ENCODE measurements around the gene DRAXIN. TPM values are rescaled to one million over a fixed set of nuclear protein-coding genes. Genes with fewer than 3 reads are reported as not detected.

DRAXIN gene
- total RNA-seq, 1 donor from 2014 or later: 1.7 TPM

GRCh38 chr1:11675325-11675724, 16.2 kb upstream of the DRAXIN start:
- no peak for FAIRE-seq

GRCh38 chr1:11676386-11677103, 15.0 kb upstream of the DRAXIN start:
- FAIRE-seq (no peak), DNase-seq (ENCODE audit: low read depth) (no peak)
- Mint-ChIP-seq H3K27me3 (ENCODE audit: low read depth, unreplicated experiment) (peaks cover 2% of the 10 kb centered on the region), H3K4me1 (ENCODE audit: low read depth, unreplicated experiment) (no peaks in the 10 kb centered on the region), H3K4me3 (ENCODE audit: unreplicated experiment) (no peak overlapping the region), H3K36me3 (ENCODE audit: low read depth, unreplicated experiment) (peaks cover 11% of the 10 kb centered on the region), H3K9me3 (ENCODE audit: unreplicated experiment) (no peaks in the 10 kb centered on the region), H3K27ac (ENCODE audit: unreplicated experiment) (no peak overlapping the region)
- peaks cover 11% of the 10 kb centered on the region for H4K20me1 ChIP-seq (ENCODE audit: insufficient read depth, low read length)
- no peak overlapping the region for H3K27ac ChIP-seq (ENCODE audit: low read depth, low read length)
- no peak overlapping the region for H2AFZ ChIP-seq (ENCODE audit: low read depth, low read length)
- H3K9ac ChIP-seq (ENCODE audit: low read length): no peak overlapping the region
- H3K4me2 ChIP-seq (ENCODE audit: low read length): no peak overlapping the region
- TF ChIP-seq CTCF (IDR thresholded peaks at IDR 0.05; ENCODE audit: insufficient read depth, low read depth, low read length) (no peak), EZH2 (IDR thresholded peaks at IDR 0.05; ENCODE audit: insufficient read depth, low read length) (no peak)
- peaks cover 2% of the 10 kb centered on the region for H3K36me3 ChIP-seq (ENCODE audit: insufficient read depth, low read length)
- peaks cover 5% of the 10 kb centered on the region for H3K4me1 ChIP-seq (ENCODE audit: insufficient read depth, low read length)
- H3K4me3 ChIP-seq (ENCODE audit: insufficient read depth, low read depth, low read length): no peak overlapping the region
- no peaks in the 10 kb centered on the region for H3K79me2 ChIP-seq (ENCODE audit: insufficient read depth, low read length)
- H3K9me3 ChIP-seq (ENCODE audit: insufficient read depth, low read depth, low read length): no peaks in the 10 kb centered on the region
- no peaks in the 10 kb centered on the region for H3K27me3 ChIP-seq (ENCODE audit: insufficient read depth, low read length)

More at GRCh38 chr1:11675325-11675724, 16.2 kb upstream of the DRAXIN start:
- Histone ChIP-seq H3K9ac (ENCODE audit: low read length) (no peak overlapping the region), H3K4me1 (ENCODE audit: insufficient read depth, low read length) (peaks cover 2% of the 10 kb centered on the region), H3K4me2 (ENCODE audit: low read length) (no peak overlapping the region), H3K36me3 (ENCODE audit: insufficient read depth, low read length) (peaks cover 2% of the 10 kb centered on the region), H3K4me3 (ENCODE audit: insufficient read depth, low read depth, low read length) (no peak overlapping the region), H3K27me3 (ENCODE audit: insufficient read depth, low read length) (no peaks in the 10 kb centered on the region), H2AFZ (ENCODE audit: low read depth, low read length) (no peak overlapping the region), H3K79me2 (ENCODE audit: insufficient read depth, low read length) (no peaks in the 10 kb centered on the region), H3K9me3 (ENCODE audit: insufficient read depth, low read depth, low read length) (no peaks in the 10 kb centered on the region), H3K27ac (ENCODE audit: low read depth, low read length) (no peak overlapping the region), H4K20me1 (ENCODE audit: insufficient read depth, low read length) (peaks cover 11% of the 10 kb centered on the region)
- Mint-ChIP-seq H3K4me3 (ENCODE audit: unreplicated experiment) (no peak overlapping the region), H3K27me3 (ENCODE audit: low read depth, unreplicated experiment) (peaks cover 2% of the 10 kb centered on the region), H3K4me1 (ENCODE audit: low read depth, unreplicated experiment) (no peaks in the 10 kb centered on the region), H3K27ac (ENCODE audit: unreplicated experiment) (no peak overlapping the region), H3K36me3 (ENCODE audit: low read depth, unreplicated experiment) (peaks cover 11% of the 10 kb centered on the region), H3K9me3 (ENCODE audit: unreplicated experiment) (no peaks in the 10 kb centered on the region)
- no peak for DNase-seq (ENCODE audit: low read depth)
- TF ChIP-seq EZH2 (IDR thresholded peaks at IDR 0.05; ENCODE audit: insufficient read depth, low read length): no peak
- TF ChIP-seq CTCF (IDR thresholded peaks at IDR 0.05; ENCODE audit: insufficient read depth, low read depth, low read length): no peak

GRCh38 chr1:11678442-11678841, 13.1 kb upstream of the DRAXIN start:
- Mint-ChIP-seq H3K4me1 (ENCODE audit: low read depth, unreplicated experiment) (peaks cover 2% of the 10 kb centered on the region), H3K9me3 (ENCODE audit: unreplicated experiment) (no peaks in the 10 kb centered on the region), H3K4me3 (ENCODE audit: unreplicated experiment) (no peak overlapping the region), H3K27ac (ENCODE audit: unreplicated experiment) (no peak overlapping the region), H3K36me3 (ENCODE audit: low read depth, unreplicated experiment) (peaks cover 9% of the 10 kb centered on the region), H3K27me3 (ENCODE audit: low read depth, unreplicated experiment) (peaks cover 5% of the 10 kb centered on the region)
- Histone ChIP-seq H2AFZ (ENCODE audit: low read depth, low read length) (no peak overlapping the region), H3K27ac (ENCODE audit: low read depth, low read length) (no peak overlapping the region), H3K79me2 (ENCODE audit: insufficient read depth, low read length) (no peaks in the 10 kb centered on the region), H3K4me2 (ENCODE audit: low read length) (no peak overlapping the region), H3K4me1 (ENCODE audit: insufficient read depth, low read length) (peaks cover 11% of the 10 kb centered on the region), H3K9me3 (ENCODE audit: insufficient read depth, low read depth, low read length) (no peaks in the 10 kb centered on the region), H3K27me3 (ENCODE audit: insufficient read depth, low read length) (no peaks in the 10 kb centered on the region), H4K20me1 (ENCODE audit: insufficient read depth, low read length) (peaks cover 11% of the 10 kb centered on the region), H3K4me3 (ENCODE audit: insufficient read depth, low read depth, low read length) (no peak overlapping the region), H3K36me3 (ENCODE audit: insufficient read depth, low read length) (peaks cover 2% of the 10 kb centered on the region), H3K9ac (ENCODE audit: low read length) (no peak overlapping the region)
- FAIRE-seq: no peak
- DNase-seq (ENCODE audit: low read depth): no peak
- TF ChIP-seq EZH2 (IDR thresholded peaks at IDR 0.05; ENCODE audit: insufficient read depth, low read length): no peak
